Measurements from ENCODE around the gene FCRL5. TPM values are rescaled to one million over a fixed set of nuclear protein-coding genes. Genes with fewer than 3 reads are reported as not detected.

Gene FCRL5
- total RNA-seq, 1 donor from 2014 or later = not detected

Other genes with a start within 250 kb of the FCRL5 start
- not detected for gene FCRL4, start 45.6 kb upstream of the FCRL5 start, total RNA-seq
- not detected for gene FCRL3, start 148.3 kb upstream of the FCRL5 start, total RNA-seq
- not detected for gene FCRL2, start 224.6 kb upstream of the FCRL5 start, total RNA-seq

All from skeletal muscle tissue (tissue), 1 donor.